Transverse colon (tissue), 4 donors: ENCODE data around the gene TTYH1.

ENCODE experiments used
- POLR2AphosphoS5 ChIP-seq, 3 donors: sonication (generic); formaldehyde crosslinking; IDR thresholded peaks; one replicate each; pipeline ENCODE4 v1.6.1; 2016; ENCODE audit warnings: antibody characterized with exemption in 3 of 3
- TF ChIP-seq, protein P1 (sequence below), 5 experiments: fragments of 200-600 bp in 3 of 5; fragments of 450-650 bp in 2 of 5; sonication (generic) in 3 of 5; IDR thresholded peaks; 1 replicate in 2 of 5; 2 replicates in 3 of 5; pipeline ENCODE4 v1.5.1; 2016 to 2017; ENCODE audit warnings: antibody characterized with exemption in 5 of 5, inconsistent platforms in 3 of 5, mild to moderate bottlenecking in 2 of 5, moderate library complexity in 1 of 5

DNA sequence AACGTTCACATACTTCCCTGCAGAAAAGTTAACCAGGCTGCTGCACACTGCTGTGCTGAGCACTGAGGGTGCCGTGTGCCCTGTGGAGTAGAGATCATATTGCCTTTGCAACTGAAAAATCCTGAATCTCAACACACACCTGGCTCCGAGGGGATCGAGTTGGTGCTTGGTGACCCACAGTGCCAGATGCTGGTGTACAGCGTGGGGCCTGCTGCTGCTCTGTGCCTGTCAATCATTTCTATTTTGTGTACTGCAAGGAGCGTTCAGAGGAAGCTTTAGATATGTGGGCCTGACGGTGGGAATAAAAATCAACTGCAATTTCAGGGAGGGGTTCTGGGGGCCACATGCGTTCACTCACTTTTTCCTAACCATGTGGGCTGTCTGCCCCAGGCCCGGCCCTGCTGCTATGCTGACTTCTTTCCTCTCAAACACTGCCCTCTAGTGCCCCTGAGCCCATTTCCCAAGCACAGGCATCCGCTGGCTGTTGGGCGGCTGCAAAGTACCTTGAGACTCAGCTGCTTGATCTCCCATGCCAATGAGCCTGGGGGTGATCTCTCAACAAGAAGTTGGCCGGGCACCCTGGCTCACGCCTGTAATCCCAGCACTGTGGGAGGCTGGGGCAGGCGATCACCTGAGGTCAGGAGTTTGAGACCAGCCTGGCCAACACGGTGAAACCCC lies 24.0 kb downstream of the TTYH1 start:
- TF ChIP-seq POLR2AphosphoS5 (IDR thresholded peaks at IDR 0.05) = no peak
- TF ChIP-seq, protein P1, sequence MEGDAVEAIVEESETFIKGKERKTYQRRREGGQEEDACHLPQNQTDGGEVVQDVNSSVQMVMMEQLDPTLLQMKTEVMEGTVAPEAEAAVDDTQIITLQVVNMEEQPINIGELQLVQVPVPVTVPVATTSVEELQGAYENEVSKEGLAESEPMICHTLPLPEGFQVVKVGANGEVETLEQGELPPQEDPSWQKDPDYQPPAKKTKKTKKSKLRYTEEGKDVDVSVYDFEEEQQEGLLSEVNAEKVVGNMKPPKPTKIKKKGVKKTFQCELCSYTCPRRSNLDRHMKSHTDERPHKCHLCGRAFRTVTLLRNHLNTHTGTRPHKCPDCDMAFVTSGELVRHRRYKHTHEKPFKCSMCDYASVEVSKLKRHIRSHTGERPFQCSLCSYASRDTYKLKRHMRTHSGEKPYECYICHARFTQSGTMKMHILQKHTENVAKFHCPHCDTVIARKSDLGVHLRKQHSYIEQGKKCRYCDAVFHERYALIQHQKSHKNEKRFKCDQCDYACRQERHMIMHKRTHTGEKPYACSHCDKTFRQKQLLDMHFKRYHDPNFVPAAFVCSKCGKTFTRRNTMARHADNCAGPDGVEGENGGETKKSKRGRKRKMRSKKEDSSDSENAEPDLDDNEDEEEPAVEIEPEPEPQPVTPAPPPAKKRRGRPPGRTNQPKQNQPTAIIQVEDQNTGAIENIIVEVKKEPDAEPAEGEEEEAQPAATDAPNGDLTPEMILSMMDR (IDR thresholded peaks at IDR 0.05) = peak in 4 of 5 experiments; percentile 15 to 36 (median 24)
